Amniotic stem cell (primary cell): ENCODE data around the gene TRIM31.
"Not testable (repeated sequence)": the region's sequence is repeated elsewhere in the genome, so short reads cannot be mapped to it uniquely, and the experiment has no call there.

Experiments
- DNase-seq: peaks from one replicate; lab custom pipeline; 2025; lab: John Stamatoyannopoulos, UW

The TRIM31 gene

GRCh38 chr6:30149858-30150550 is 37.1 kb upstream of the TRIM31 start:
- DNase-seq = no peak

GRCh38 chr6:30149234-30149633 is 36.3 kb upstream of the TRIM31 start:
- no peak for DNase-seq

DNA sequence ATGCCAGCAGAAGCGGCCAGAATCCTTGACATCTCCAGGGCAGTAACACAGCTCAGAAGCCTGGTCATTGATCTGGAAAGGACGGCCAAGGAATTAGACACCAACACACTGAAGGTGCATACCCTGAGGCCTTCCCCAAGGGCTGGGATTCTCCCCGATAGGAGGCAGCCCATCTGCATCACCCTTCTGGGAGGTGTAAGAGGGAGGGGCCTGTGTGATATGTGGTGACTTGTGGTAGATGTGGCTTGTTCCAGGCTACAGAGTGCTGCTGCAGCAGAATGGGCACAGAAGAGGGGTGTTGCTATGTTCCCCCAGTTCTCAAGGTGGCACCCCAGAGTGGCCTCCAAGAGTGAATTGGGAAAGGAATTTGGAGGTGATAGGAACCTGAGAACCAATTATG is 34.2 kb upstream of the TRIM31 start:
- no peak for DNase-seq

DNA sequence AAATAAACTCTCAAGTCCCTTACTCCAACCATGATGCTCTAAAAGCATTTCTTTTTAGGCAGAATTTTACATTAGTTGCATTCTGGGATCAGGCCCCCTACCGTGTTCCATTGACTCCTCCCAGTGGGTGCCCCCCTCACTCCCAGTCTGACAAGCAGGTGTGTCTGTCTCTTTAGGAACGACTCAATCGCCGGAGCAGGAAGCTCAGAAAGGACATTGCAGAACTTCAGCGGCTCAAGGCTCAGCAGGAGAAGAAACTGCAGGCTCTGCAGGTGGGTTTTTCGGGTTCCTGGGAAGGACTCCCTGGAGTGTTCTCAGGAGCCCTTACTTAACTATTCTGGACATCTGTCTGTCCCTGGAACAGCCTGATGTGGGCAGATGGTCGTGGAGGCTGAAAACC is 32.9 kb upstream of the TRIM31 start:
- DNase-seq = no peak

GRCh38 chr6:30144811-30145210 is 31.9 kb upstream of the TRIM31 start:
- no peak for DNase-seq

- no peak for DNase-seq
These were observed 30.9 kb upstream of the TRIM31 start for GRCh38 chr6:30143780-30144179.

DNA sequence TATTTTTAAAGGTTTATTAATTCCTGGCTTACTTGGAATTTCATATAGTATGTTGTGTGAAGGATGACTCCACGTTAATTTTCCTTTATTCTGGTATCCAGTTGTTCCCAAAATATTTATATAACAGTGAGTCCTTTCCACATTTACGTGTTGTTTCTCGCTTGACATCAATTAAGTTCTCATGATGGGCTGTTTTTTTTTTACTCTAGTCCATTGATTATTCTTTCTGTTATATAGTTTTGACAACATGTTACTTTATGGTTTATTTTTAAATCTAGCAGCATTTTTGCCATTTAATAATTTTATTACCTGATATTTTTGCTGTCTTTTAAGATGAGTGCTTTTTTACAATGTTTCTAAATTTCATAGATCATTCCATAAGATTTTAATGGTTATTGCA is 29.8 kb upstream of the TRIM31 start:
- DNase-seq = no peak

- DNase-seq = not testable (repeated sequence)
These were observed 27.4 kb upstream of the TRIM31 start for GRCh38 chr6:30140240-30140639.

GRCh38 chr6:30136570-30137286 is 23.8 kb upstream of the TRIM31 start:
- no peak for DNase-seq

- no peak for DNase-seq
These were observed 22.9 kb upstream of the TRIM31 start, which contains the start of gene TRIM40 for GRCh38 chr6:30135757-30136156. TRIM40 (plus strand) TSS chr6:30136140; CDS start chr6:30137037, 897 bp downstream.

- no peak for DNase-seq
These were observed 22.3 kb upstream of the TRIM31 start for GRCh38 chr6:30135147-30135546.

GRCh38 chr6:30131947-30132497 is 19.1 kb upstream of the TRIM31 start:
- no peak for DNase-seq

GRCh38 chr6:30130887-30131862 is 18.3 kb upstream of the TRIM31 start:
- DNase-seq = peak; percentile 69

DNA sequence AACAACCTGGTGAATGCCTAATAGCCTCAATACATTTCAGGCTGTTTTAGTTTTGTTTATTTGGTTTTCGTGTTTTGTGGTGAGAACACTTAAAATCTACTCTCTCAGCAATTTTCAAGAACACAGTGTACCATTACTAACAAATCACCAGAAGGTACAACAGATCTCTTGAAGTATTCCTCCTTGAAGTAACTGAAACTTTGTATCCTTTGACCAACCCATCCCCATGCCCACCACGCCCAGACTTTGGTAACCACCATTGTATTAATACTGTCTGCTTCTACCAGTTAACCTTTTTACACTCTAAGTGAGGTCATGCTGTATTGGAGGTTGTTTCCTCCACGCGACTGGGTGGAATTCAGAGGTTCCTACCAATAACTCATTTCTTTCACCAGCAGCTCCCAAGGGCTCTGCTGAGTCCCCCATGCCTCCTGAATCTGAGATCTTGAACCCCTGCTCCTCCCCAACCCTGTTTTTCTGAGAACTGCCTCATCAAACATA is 17.3 kb upstream of the TRIM31 start:
- no peak for DNase-seq

- no peak for DNase-seq
These were observed 16.6 kb upstream of the TRIM31 start for GRCh38 chr6:30129265-30130178.

- DNase-seq = no peak
These were observed 14.6 kb upstream of the TRIM31 start for GRCh38 chr6:30127238-30128093.

GRCh38 chr6:30122515-30122914 is 9.6 kb upstream of the TRIM31 start:
- DNase-seq = no peak

GRCh38 chr6:30121446-30122366 is 8.8 kb upstream of the TRIM31 start:
- no peak for DNase-seq

DNA sequence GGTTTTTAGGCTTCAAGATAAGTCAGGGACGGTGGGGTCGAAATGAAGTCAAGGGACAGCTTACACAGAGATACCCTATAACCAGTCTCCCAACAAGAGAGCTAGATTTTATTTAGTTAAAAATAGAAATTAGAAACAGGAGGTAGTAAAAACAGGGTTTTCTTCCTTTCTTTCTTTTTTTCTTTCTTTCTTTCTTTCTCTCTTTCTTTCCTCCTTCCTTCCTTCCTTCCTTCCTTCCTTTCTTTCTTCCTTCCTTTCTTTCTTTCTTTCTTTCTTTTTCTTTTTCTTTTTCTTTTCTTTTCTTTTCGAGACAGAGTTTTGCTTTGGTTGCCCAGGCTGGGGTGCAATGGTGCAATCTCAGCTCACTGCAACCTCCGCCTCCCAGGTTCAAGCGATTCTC is 5.8 kb upstream of the TRIM31 start:
- not testable (repeated sequence) for DNase-seq
